A549 (cell line): ENCODE measurements around the gene KDM4B.

ENCODE experiments used
- BHLHE40 ChIP-seq: IDR thresholded peaks from 2 replicates; pipeline ENCODE4 v1.6.1; 2012; ENCODE audit warnings: low read depth, low read length, inconsistent platforms
- CTCF ChIP-seq: fragments of >200 bp; sonication (Bioruptor Twin); formaldehyde crosslinking; IDR thresholded peaks from 3 replicates; pipeline ENCODE4 v1.5.1; 2016
- HMGXB4 ChIP-seq: fragments of 250-450 bp; sonication (Bioruptor Pico); IDR thresholded peaks from 2 replicates; pipeline ENCODE4 v1.5.0; 2021; ENCODE audit warnings: mild to moderate bottlenecking, moderate library complexity, borderline replicate concordance
- MAZ ChIP-seq: fragments of 150-350 bp; IDR thresholded peaks from 2 replicates; pipeline ENCODE4 v1.6.1; 2014; ENCODE audit warnings: antibody characterized with exemption, low read depth, low read length, borderline replicate concordance
- POLR2A ChIP-seq: IDR thresholded peaks from 2 replicates; pipeline ENCODE4 v1.6.1; 2012; ENCODE audit warnings: mild to moderate bottlenecking, low read length

- TF ChIP-seq CTCF, result no peak
- no peak for TF ChIP-seq BHLHE40
- TF ChIP-seq MAZ, result no peak
- TF ChIP-seq POLR2A, result no peak
- TF ChIP-seq HMGXB4 (CRISPR knock-in tag), result no peak
These were observed 123.5 kb downstream of the KDM4B start for GRCh38 chr19:5092481-5092843.
